Activated CD4-positive, alpha-beta memory T cell treated with anti-CD3 and anti-CD28 coated beads for 36 hours (primary cell): ENCODE results near the gene FCGR3A. TPM values are rescaled to one million over a fixed set of nuclear protein-coding genes. Genes with fewer than 3 reads are reported as not detected.

Experiments
- total RNA-seq, 2 experiments: library from RNA; stranded (reverse); gene quantifications; one replicate each; pipeline ENCODE4 v1.2.3, GENCODE V29; 2021

FCGR3A gene
- total RNA-seq, 2 experiments from 2014 or later, result not detected

Other genes starting within 250 kb of the FCGR3A start
- 1 to 10 TPM; 3.7 to 5.8 TPM for gene MPZ, start 239.8 kb downstream of the FCGR3A start, total RNA-seq
- gene SDHC, start 235.4 kb downstream of the FCGR3A start, total RNA-seq, result 100 to 1,000 TPM; 212 to 215 TPM
- under 1 TPM in 1 of 2 experiments, not detected in 1; 0.29 TPM for gene CFAP126, start 181.9 kb downstream of the FCGR3A start, total RNA-seq
- under 1 TPM in 1 of 2 experiments, not detected in 1; 0.14 TPM for gene FCGR2A, start 44.4 kb downstream of the FCGR3A start, total RNA-seq
- gene HSPA6, start 25.3 kb downstream of the FCGR3A start, total RNA-seq, result under 1 TPM; 0.48 to 0.53 TPM
- gene FCGR3B, start 81.4 kb upstream of the FCGR3A start, total RNA-seq, result not detected
- gene FCGR2B, start 113.3 kb upstream of the FCGR3A start, total RNA-seq, result not detected
- gene FCRLA, start 157.4 kb upstream of the FCGR3A start, total RNA-seq, result not detected
- gene FCRLB, start 171.7 kb upstream of the FCGR3A start, total RNA-seq, result not detected
- 10 to 100 TPM; 25.9 to 28.5 TPM for gene DUSP12, start 200.0 kb upstream of the FCGR3A start, total RNA-seq
- gene ATF6, start 216.5 kb upstream of the FCGR3A start, total RNA-seq, result 10 to 100 TPM; 20.8 to 23.0 TPM